GM19023 (cell line): ENCODE measurements around the gene PCDHGC3.
"Not testable (repeated sequence)": the region's sequence is repeated elsewhere in the genome, so short reads cannot be mapped to it uniquely, and the experiment has no call there.

Source experiments
- ATAC-seq: cut with Tn5 transposase; IDR thresholded peaks from one replicate; pipeline ENCODE4 v1.9.1; 2021; ENCODE audit warnings: mild to moderate bottlenecking, moderate library complexity; ENCODE audit not compliant: unreplicated experiment

The PCDHGC3 gene

GRCh38 chr5:141475625-141476131 lies at the start of gene PCDHGC3:
PCDHGC3 (plus strand) TSS chr5:141475966; CDS start chr5:141476117, 151 bp downstream.
- peak; percentile 97 for ATAC-seq

- no peak for ATAC-seq
Measured at GRCh38 chr5:141427783-141428426, 47.9 kb upstream of the PCDHGC3 start.

GRCh38 chr5:141430332-141431113 lies 45.2 kb upstream of the PCDHGC3 start, which contains the start of gene PCDHGA12:
PCDHGA12 (plus strand) TSS chr5:141430507; CDS start chr5:141430760, 253 bp downstream.
- ATAC-seq, result peak; percentile 63

GRCh38 chr5:141431286-141431685 lies 44.5 kb upstream of the PCDHGC3 start:
- ATAC-seq, result no peak

GRCh38 chr5:141432308-141432707 lies 43.5 kb upstream of the PCDHGC3 start:
- not testable (repeated sequence) for ATAC-seq

GRCh38 chr5:141432726-141433125 lies 43.0 kb upstream of the PCDHGC3 start:
- ATAC-seq, result not testable (repeated sequence)

GRCh38 chr5:141434006-141434405 lies 41.8 kb upstream of the PCDHGC3 start:
- no peak for ATAC-seq

GRCh38 chr5:141437221-141437620 lies 38.5 kb upstream of the PCDHGC3 start:
- ATAC-seq, result no peak

- ATAC-seq, result no peak
Measured at GRCh38 chr5:141439411-141440141, 36.2 kb upstream of the PCDHGC3 start.

- ATAC-seq, result no peak
Measured at GRCh38 chr5:141440341-141440740, 35.4 kb upstream of the PCDHGC3 start.

GRCh38 chr5:141441571-141442170 lies 34.1 kb upstream of the PCDHGC3 start:
- ATAC-seq, result no peak

GRCh38 chr5:141465351-141465750 lies 10.4 kb upstream of the PCDHGC3 start:
- no peak for ATAC-seq

GRCh38 chr5:141476132-141476911 lies 556 bp downstream of the PCDHGC3 start:
- ATAC-seq, result peak; percentile 28

GRCh38 chr5:141477044-141477575 lies 1.3 kb downstream of the PCDHGC3 start:
- ATAC-seq, result no peak

GRCh38 chr5:141477815-141478214 lies 2.0 kb downstream of the PCDHGC3 start:
- ATAC-seq, result no peak

GRCh38 chr5:141478321-141478945 lies 2.7 kb downstream of the PCDHGC3 start:
- ATAC-seq, result no peak

- ATAC-seq, result no peak
Measured at GRCh38 chr5:141479776-141480175, 4.0 kb downstream of the PCDHGC3 start.

- no peak for ATAC-seq
Measured at GRCh38 chr5:141483902-141484301, 8.1 kb downstream of the PCDHGC3 start.

- ATAC-seq, result no peak
Measured at GRCh38 chr5:141484310-141484640, 8.5 kb downstream of the PCDHGC3 start.
